MM.1S (cell line): ENCODE data around the gene TMC2.

Experiments
- DNase-seq: peaks from one replicate; pipeline ENCODE4 v3.0.0-alpha.2; 2015
- H2AFZ ChIP-seq: fragments of 300-600 bp; sonication (generic); 2 replicates; pipeline ENCODE4 v1.6.0; 2016; ENCODE audit warnings: antibody characterized with exemption, low read length
- H3F3A ChIP-seq: fragments of 300-600 bp; sonication (generic); 2 replicates; pipeline ENCODE4 v1.6.1; 2016; ENCODE audit warnings: mild to moderate bottlenecking, antibody characterized with exemption, low read length, moderate library complexity, mixed read lengths; ENCODE audit not compliant: insufficient read depth
- H3K27ac ChIP-seq: fragments of 300-600 bp; sonication (generic); 2 replicates; pipeline ENCODE4 v1.5.1; 2016; ENCODE audit warnings: mild to moderate bottlenecking, low read length
- H3K27me3 ChIP-seq: fragments of 300-600 bp; sonication (generic); replicated peaks from 2 replicates; pipeline ENCODE4 v1.6.0; 2016; ENCODE audit warnings: low read length; ENCODE audit not compliant: insufficient read depth
- H3K36me3 ChIP-seq: fragments of 300-600 bp; sonication (generic); replicated peaks from 2 replicates; pipeline ENCODE4 v1.6.1; 2016; ENCODE audit warnings: mild to moderate bottlenecking, low read length, mixed read lengths; ENCODE audit not compliant: insufficient read depth
- H3K4me1 ChIP-seq: fragments of 300-600 bp; sonication (generic); 2 replicates; pipeline ENCODE4 v1.6.1; 2016; ENCODE audit warnings: low read length, mixed read lengths
- H3K4me2 ChIP-seq: fragments of 300-600 bp; sonication (generic); 2 replicates; pipeline ENCODE4 v1.6.0; 2016; ENCODE audit warnings: low read depth, low read length
- H3K4me3 ChIP-seq: fragments of 300-600 bp; sonication (generic); 2 replicates; pipeline ENCODE4 v1.5.1; 2016; ENCODE audit warnings: low read length, mixed read lengths
- H3K79me2 ChIP-seq: fragments of 300-600 bp; sonication (generic); 2 replicates; pipeline ENCODE4 v1.6.1; 2016; ENCODE audit warnings: mixed run types, low read length, mixed read lengths
- H3K9ac ChIP-seq: fragments of 300-600 bp; sonication (generic); 2 replicates; pipeline ENCODE4 v1.6.1; 2016; ENCODE audit warnings: low read length, mixed read lengths
- H3K9me2 ChIP-seq: fragments of 300-600 bp; sonication (generic); replicated peaks from 2 replicates; pipeline ENCODE4 v1.6.1; 2016; ENCODE audit warnings: mild to moderate bottlenecking, low read length, mixed read lengths; ENCODE audit not compliant: insufficient read depth
- H3K9me3 ChIP-seq: fragments of 300-600 bp; sonication (generic); replicated peaks from 2 replicates; pipeline ENCODE4 v1.6.1; 2016; ENCODE audit warnings: mild to moderate bottlenecking, low read length, mixed read lengths; ENCODE audit not compliant: insufficient read depth
- H4K20me1 ChIP-seq: fragments of 300-600 bp; sonication (generic); 2 replicates; pipeline ENCODE4 v1.6.1; 2016; ENCODE audit warnings: mild to moderate bottlenecking, low read length, moderate library complexity, mixed read lengths; ENCODE audit not compliant: insufficient read depth
- CTCF ChIP-seq: fragments of 300-600 bp; sonication (generic); IDR thresholded peaks from 2 replicates; pipeline ENCODE4 v1.5.1; 2016; ENCODE audit warnings: antibody characterized with exemption, low read length, mixed read lengths
- EZH2 ChIP-seq: fragments of 300-600 bp; sonication (generic); optimal IDR thresholded peaks from 2 replicates; pipeline ENCODE3; 2017; ENCODE audit warnings: low read depth, mild to moderate bottlenecking, antibody characterized with exemption, low read length, mixed read lengths
- EZH2phosphoT487 ChIP-seq: fragments of 300-600 bp; sonication (generic); IDR thresholded peaks from 2 replicates; pipeline ENCODE4 v1.6.1; 2018; ENCODE audit warnings: antibody characterized with exemption, low read length

The TMC2 gene

GRCh38 chr20:2658414-2659354 is 122.3 kb downstream of the TMC2 start:
- DNase-seq: no peak
- H3K9me2 ChIP-seq: no peaks in the 10 kb centered on the region
- no peaks in the 10 kb centered on the region for H3K27me3 ChIP-seq
- no peaks in the 10 kb centered on the region for H3K9me3 ChIP-seq
- peaks cover 41% of the 10 kb centered on the region for H3K36me3 ChIP-seq
- no peak overlapping the region for H2AFZ ChIP-seq
- peaks cover 18% of the 10 kb centered on the region for H3K4me1 ChIP-seq
- peaks cover 46% of the 10 kb centered on the region for H4K20me1 ChIP-seq
- peaks cover 55% of the 10 kb centered on the region for H3K79me2 ChIP-seq
- no peak overlapping the region for H3K4me2 ChIP-seq
- H3F3A ChIP-seq: peaks cover 62% of the 10 kb centered on the region
- TF ChIP-seq EZH2 (no peak), EZH2phosphoT487 (no peak), CTCF (no peak)
- no peak overlapping the region for H3K9ac ChIP-seq
- no peak overlapping the region for H3K27ac ChIP-seq
- H3K4me3 ChIP-seq: no peak overlapping the region

- Histone ChIP-seq H3K4me3 (no peak overlapping the region), H3K27me3 (no peaks in the 10 kb centered on the region), H3K27ac (no peak overlapping the region), H3K9me3 (no peaks in the 10 kb centered on the region), H2AFZ (no peak overlapping the region), H3K36me3 (peaks cover 34% of the 10 kb centered on the region), H3K9ac (no peak overlapping the region), H3K4me2 (no peak overlapping the region), H3K4me1 (peaks cover 10% of the 10 kb centered on the region), H3F3A (peaks cover 58% of the 10 kb centered on the region), H4K20me1 (peaks cover 37% of the 10 kb centered on the region), H3K9me2 (no peaks in the 10 kb centered on the region), H3K79me2 (peaks cover 49% of the 10 kb centered on the region)
- TF ChIP-seq CTCF (no peak), EZH2phosphoT487 (no peak), EZH2 (no peak)
- DNase-seq: no peak
Measured at GRCh38 chr20:2659547-2659946, 123.2 kb downstream of the TMC2 start.

GRCh38 chr20:2663364-2663886 is 127.1 kb downstream of the TMC2 start:
- H3K4me3 ChIP-seq: peak overlapping the region; percentile 100
- no peaks in the 10 kb centered on the region for H3K9me3 ChIP-seq
- H3K9me2 ChIP-seq: no peaks in the 10 kb centered on the region
- peaks cover 5% of the 10 kb centered on the region for H3K27me3 ChIP-seq
- peaks cover 5% of the 10 kb centered on the region; the same call in 1 of the 2 replicates for H3K36me3 ChIP-seq
- H3K27ac ChIP-seq: peak overlapping the region; percentile 85; the same call in 1 of the 2 replicates
- H3K4me1 ChIP-seq: peaks cover 6% of the 10 kb centered on the region
- peak overlapping the region; percentile 99 for H3K4me2 ChIP-seq
- H4K20me1 ChIP-seq: peaks cover 4% of the 10 kb centered on the region; the same call in 1 of the 2 replicates
- DNase-seq: no peak
- peaks cover 21% of the 10 kb centered on the region for H3F3A ChIP-seq
- H2AFZ ChIP-seq: peak overlapping the region; percentile 73; the same call in 1 of the 2 replicates
- peak overlapping the region; percentile 78 for H3K9ac ChIP-seq
- peaks cover 24% of the 10 kb centered on the region for H3K79me2 ChIP-seq
- TF ChIP-seq EZH2phosphoT487: no peak
- no peak for TF ChIP-seq CTCF
- TF ChIP-seq EZH2: no peak
